A549 (cell line): ENCODE measurements around the gene XRN1. TPM values are rescaled to one million over a fixed set of nuclear protein-coding genes. Genes with fewer than 3 reads are reported as not detected.

Experiments used
- ATAC-seq, 2 experiments: fragments of 200-7000 bp in 1 of 2; fragments of >200 bp in 1 of 2; cut with Nextera tagmentation in 1 of 2; cut with Tn5 transposase in 1 of 2; 3 replicates each; pipeline versions ENCODE4 v1.8.0 to v1.9.1; 2018 to 2020; ENCODE audit warnings: mild to moderate bottlenecking in 1 of 2, moderate library complexity in 1 of 2
- CTCF ChIA-PET: fragments of 300-600 bp; sonication (Branson Sonifier 250); formaldehyde crosslinking; extraction: SDS; loops from one replicate; lab custom pipeline; 2021; ENCODE audit warnings: antibody characterized with exemption, inconsistent platforms; lab: Yijun Ruan, JAX
- POLR2A ChIA-PET: fragments of 350-600 bp; formaldehyde crosslinking; extraction: SDS; loops from one replicate; lab custom pipeline; 2021; ENCODE audit warnings: antibody characterized with exemption, inconsistent platforms; lab: Yijun Ruan, JAX
- DNase-seq, 2 experiments: peaks; one replicate each; pipeline versions ENCODE4 v3.0.0 to v3.0.0-alpha.2; 2011 to 2016; ENCODE audit warnings: low read depth in 1 of 2, low spot score in 1 of 2
- FAIRE-seq: peaks from 2 replicates; lab custom pipeline; 2011; peaks lifted over from hg19 to GRCh38; lab: Jason Lieb, UNC
- H3K27ac ChIP-seq, 2 experiments: fragments of >200 bp; sonication (Bioruptor Twin); formaldehyde crosslinking; 3 replicates each; pipeline ENCODE4 v1.5.1; 2016 to 2017
- H3K4me1 ChIP-seq: fragments of >200 bp; sonication (Bioruptor Twin); formaldehyde crosslinking; 3 replicates; pipeline ENCODE4 v1.6.1; 2016
- H3K4me2 ChIP-seq: fragments of >200 bp; sonication (Bioruptor Twin); formaldehyde crosslinking; 3 replicates; pipeline ENCODE4 v1.6.1; 2016
- H3K4me3 ChIP-seq: fragments of >200 bp; sonication (Bioruptor Twin); formaldehyde crosslinking; 3 replicates; pipeline ENCODE4 v1.5.1; 2016
- H3K9me3 ChIP-seq: fragments of >200 bp; sonication (Bioruptor Twin); formaldehyde crosslinking; 3 replicates; pipeline ENCODE4 v1.6.1; 2016
- BHLHE40 ChIP-seq: IDR thresholded peaks from 2 replicates; pipeline ENCODE4 v1.6.1; 2012; ENCODE audit warnings: low read depth, low read length, inconsistent platforms
- CBX2 ChIP-seq: fragments of 200-600 bp; sonication (generic); IDR thresholded peaks from 2 replicates; pipeline ENCODE4 v1.6.1; 2016; ENCODE audit warnings: low read depth, mild to moderate bottlenecking, borderline replicate concordance
- CBX8 ChIP-seq: fragments of 200-600 bp; sonication (generic); IDR thresholded peaks from 2 replicates; pipeline ENCODE4 v1.6.1; 2016
- CTCF ChIP-seq: fragments of >200 bp; sonication (Bioruptor Twin); formaldehyde crosslinking; IDR thresholded peaks from 3 replicates; pipeline ENCODE4 v1.5.1; 2016
- EHF ChIP-seq: fragments of 250-450 bp; sonication (Bioruptor Pico); IDR thresholded peaks from 2 replicates; pipeline ENCODE4 v1.5.0; 2020; ENCODE audit warnings: mild to moderate bottlenecking
- EHMT2 ChIP-seq: fragments of 200-600 bp; sonication (generic); IDR thresholded peaks from 2 replicates; pipeline ENCODE4 v1.6.1; 2016; ENCODE audit warnings: antibody characterized with exemption, low read depth, mild to moderate bottlenecking, moderate library complexity
- ELK1 ChIP-seq: fragments of 150-350 bp; IDR thresholded peaks from 2 replicates; pipeline ENCODE4 v1.6.1; 2014; ENCODE audit warnings: low read depth, mild to moderate bottlenecking, low read length
- FOSL2 ChIP-seq, 2 experiments: fragments of 450-650 bp in 1 of 2; fragments of >200 bp in 1 of 2; sonication (Bioruptor Twin) in 1 of 2; formaldehyde crosslinking; IDR thresholded peaks; 2 replicates each; pipeline versions ENCODE4 v1.5.0 to v1.6.1; 2016 to 2020; ENCODE audit warnings: mild to moderate bottlenecking in 1 of 2, moderate library complexity in 1 of 2
- HDAC2 ChIP-seq: fragments of 200-600 bp; sonication (generic); IDR thresholded peaks from 2 replicates; pipeline ENCODE4 v1.6.1; 2016
- KDM5A ChIP-seq: fragments of 200-600 bp; sonication (generic); IDR thresholded peaks from 2 replicates; pipeline ENCODE4 v1.6.1; 2016; ENCODE audit warnings: antibody characterized with exemption, mild to moderate bottlenecking
- NFE2L2 ChIP-seq: fragments of 150-350 bp; conservative IDR thresholded peaks from 2 replicates; pipeline ENCODE4 v1.6.1; 2014; ENCODE audit warnings: low read length
- NPAS2 ChIP-seq: fragments of 250-450 bp; sonication (Bioruptor Pico); IDR thresholded peaks from 2 replicates; pipeline ENCODE4 v1.8.0; 2022; ENCODE audit warnings: mild to moderate bottlenecking, moderate library complexity, borderline replicate concordance
- NR3C1 ChIP-seq: fragments of >200 bp; sonication (Bioruptor Twin); formaldehyde crosslinking; IDR thresholded peaks from 3 replicates; pipeline ENCODE4 v1.6.1; 2017
- POLR2A ChIP-seq: IDR thresholded peaks from 2 replicates; pipeline ENCODE4 v1.6.1; 2012; ENCODE audit warnings: mild to moderate bottlenecking, low read length
- REST ChIP-seq: fragments of 200-600 bp; sonication (generic); IDR thresholded peaks from 2 replicates; pipeline ENCODE4 v1.6.1; 2016; ENCODE audit warnings: antibody characterized with exemption, mild to moderate bottlenecking, moderate library complexity
- RNF2 ChIP-seq: fragments of 200-600 bp; sonication (generic); IDR thresholded peaks from 2 replicates; pipeline ENCODE4 v1.6.1; 2016; ENCODE audit warnings: low read depth, mild to moderate bottlenecking, antibody characterized with exemption, moderate library complexity, borderline replicate concordance
- TFCP2L1 ChIP-seq: fragments of 250-450 bp; sonication (Bioruptor Pico); IDR thresholded peaks from 2 replicates; pipeline ENCODE4 v1.5.0; 2021; ENCODE audit warnings: mild to moderate bottlenecking
- ZFP36 ChIP-seq: fragments of 450-650 bp; IDR thresholded peaks from 2 replicates; pipeline ENCODE4 v1.6.1; 2014; ENCODE audit warnings: borderline replicate concordance; ENCODE audit not compliant: partially characterized antibody
- WGBS: methylation state at CpG from one replicate; pipeline ENCODE4 v1.1.6; 2017; ENCODE audit errors: missing lambda C conversion rate; 5-methylcytosine and 5-hydroxymethylcytosine counted together
- polyA plus RNA-seq, 4 experiments: library from polyadenylated mRNA; depleted of rRNA in 3 of 4; stranded (reverse); fragments of >200 nt; fragmentation: RNase III in 1 of 4; extraction: RNeasy Plus Mini Kit Qiagen cat#74134 plus additional on column Dnase treatment in 1 of 4; gene quantifications; 2 replicates in 3 of 4; 3 replicates in 1 of 4; pipeline ENCODE4 v1.2.3, GENCODE V29; 2011 to 2017
- TF ChIP-seq, protein P1 (sequence below): fragments of >200 bp; sonication (Bioruptor Twin); formaldehyde crosslinking; IDR thresholded peaks from 3 replicates; pipeline ENCODE4 v1.6.1; 2016
- TF ChIP-seq, protein P2 (sequence below): IDR thresholded peaks from 2 replicates; pipeline ENCODE4 v1.6.1; 2012; ENCODE audit warnings: low read depth, borderline replicate concordance
- TF ChIP-seq, protein P3 (sequence below): fragments of 250-450 bp; sonication (Bioruptor Pico); IDR thresholded peaks from 2 replicates; pipeline ENCODE4 v1.5.0; 2021; ENCODE audit warnings: mild to moderate bottlenecking, moderate library complexity, borderline replicate concordance

XRN1 gene
- polyA plus RNA-seq, 2 of the 4 experiments (the other 2 are of a cell fraction), result 4.2 to 22.6 TPM

DNA sequence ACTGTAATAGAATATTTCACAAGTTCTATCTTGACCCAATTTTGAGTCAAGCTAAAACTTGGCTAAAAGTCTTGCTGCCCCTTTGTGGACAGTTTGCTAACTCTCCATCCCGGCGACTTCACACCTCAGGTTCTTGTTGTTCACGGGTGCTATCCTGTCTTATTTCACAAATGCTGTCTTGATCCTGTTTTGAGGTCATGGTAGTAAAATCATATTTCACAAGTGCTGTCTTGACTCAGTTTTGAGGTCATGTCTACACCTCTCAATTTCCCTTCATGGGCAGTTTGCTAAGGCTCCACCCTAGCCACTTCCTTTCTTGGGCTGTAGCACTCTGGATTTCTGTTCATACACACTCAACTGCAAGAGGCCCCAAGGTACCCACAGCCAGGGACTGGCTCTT lies 177.4 kb downstream of the XRN1 start:
- ATAC-seq, result no peak
- 90% methylated on average over 3 of the region's 3 CpGs for WGBS
- Histone ChIP-seq H3K4me2 (no peak overlapping the region), H3K4me1 (no peaks in the 10 kb centered on the region)
- no peak for TF ChIP-seq NFE2L2
- TF ChIP-seq, all 56 proteins: peak for 0
- ChIA-PET POLR2A (no interaction called here), CTCF (interaction anchor here (0.9 to 2.0 kb wide), 2 partner anchors 10 to 145 kb away, joined by 3 to 7 read pairs; no protein-coding TSS in a partner anchor)
- FAIRE-seq (no peak), DNase-seq (no peak)
- no peak overlapping the region for H3K4me3 ChIP-seq
- no peak overlapping the region for H3K27ac ChIP-seq
- H3K9me3 ChIP-seq, result 0 out of 3 replicates have a peak, but pooled peaks cover 2% of the 10 kb centered on the region

DNA sequence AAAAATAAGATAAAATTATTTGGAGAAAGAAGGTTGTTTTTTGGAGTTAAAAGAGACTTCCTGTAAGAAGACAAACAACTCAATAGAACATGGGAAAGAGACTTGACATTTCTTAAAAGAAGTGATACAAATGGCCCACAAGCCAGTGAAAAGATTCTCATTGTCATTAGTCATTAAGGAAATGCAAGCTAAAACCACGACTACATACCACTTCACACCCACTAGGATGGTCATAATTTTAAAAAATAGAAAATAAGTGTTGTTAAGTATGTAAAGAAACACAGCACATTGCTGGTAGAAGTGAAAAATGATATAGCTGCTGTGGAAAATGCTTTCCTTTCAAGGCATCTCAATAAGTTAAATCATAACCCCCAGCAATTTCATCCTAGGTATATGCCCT lies 178.1 kb downstream of the XRN1 start:
- DNase-seq, result no peak
- CTCF ChIA-PET, result interaction anchor here (2.0 kb wide), 1 partner anchor 144 kb away, joined by 7 read pairs; no protein-coding TSS in a partner anchor
- H3K4me1 ChIP-seq, result no peaks in the 10 kb centered on the region

More for the DNA sequence above, 178.1 kb downstream of the XRN1 start:
- Histone ChIP-seq H3K4me2 (no peak overlapping the region), H3K4me3 (no peak overlapping the region), H3K9me3 (0 out of 3 replicates have a peak, but pooled peaks cover 2% of the 10 kb centered on the region), H3K27ac (no peak overlapping the region)
- POLR2A ChIA-PET, result no interaction called here
- ATAC-seq, result no peak
- TF ChIP-seq EHMT2 (no peak), TFCP2L1 (no peak), CBX8 (no peak), NPAS2 (CRISPR knock-in tag) (no peak), BHLHE40 (no peak), FOSL2 (IDR thresholded peaks at IDR 0.05) (no peak), FOSL2 (CRISPR knock-in tag; IDR thresholded peaks at IDR 0.05) (no peak), HDAC2 (no peak), ZFP36 (no peak), CBX2 (no peak), CTCF (no peak), EHF (CRISPR knock-in tag) (no peak), RNF2 (no peak), REST (no peak), ELK1 (no peak), NR3C1 (no peak), KDM5A (no peak), POLR2A (no peak)
- TF ChIP-seq, protein P1, sequence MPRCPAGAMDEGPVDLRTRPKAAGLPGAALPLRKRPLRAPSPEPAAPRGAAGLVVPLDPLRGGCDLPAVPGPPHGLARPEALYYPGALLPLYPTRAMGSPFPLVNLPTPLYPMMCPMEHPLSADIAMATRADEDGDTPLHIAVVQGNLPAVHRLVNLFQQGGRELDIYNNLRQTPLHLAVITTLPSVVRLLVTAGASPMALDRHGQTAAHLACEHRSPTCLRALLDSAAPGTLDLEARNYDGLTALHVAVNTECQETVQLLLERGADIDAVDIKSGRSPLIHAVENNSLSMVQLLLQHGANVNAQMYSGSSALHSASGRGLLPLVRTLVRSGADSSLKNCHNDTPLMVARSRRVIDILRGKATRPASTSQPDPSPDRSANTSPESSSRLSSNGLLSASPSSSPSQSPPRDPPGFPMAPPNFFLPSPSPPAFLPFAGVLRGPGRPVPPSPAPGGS, result no peak
- TF ChIP-seq, protein P2, sequence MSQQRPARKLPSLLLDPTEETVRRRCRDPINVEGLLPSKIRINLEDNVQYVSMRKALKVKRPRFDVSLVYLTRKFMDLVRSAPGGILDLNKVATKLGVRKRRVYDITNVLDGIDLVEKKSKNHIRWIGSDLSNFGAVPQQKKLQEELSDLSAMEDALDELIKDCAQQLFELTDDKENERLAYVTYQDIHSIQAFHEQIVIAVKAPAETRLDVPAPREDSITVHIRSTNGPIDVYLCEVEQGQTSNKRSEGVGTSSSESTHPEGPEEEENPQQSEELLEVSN, result no peak
- TF ChIP-seq, protein P3, sequence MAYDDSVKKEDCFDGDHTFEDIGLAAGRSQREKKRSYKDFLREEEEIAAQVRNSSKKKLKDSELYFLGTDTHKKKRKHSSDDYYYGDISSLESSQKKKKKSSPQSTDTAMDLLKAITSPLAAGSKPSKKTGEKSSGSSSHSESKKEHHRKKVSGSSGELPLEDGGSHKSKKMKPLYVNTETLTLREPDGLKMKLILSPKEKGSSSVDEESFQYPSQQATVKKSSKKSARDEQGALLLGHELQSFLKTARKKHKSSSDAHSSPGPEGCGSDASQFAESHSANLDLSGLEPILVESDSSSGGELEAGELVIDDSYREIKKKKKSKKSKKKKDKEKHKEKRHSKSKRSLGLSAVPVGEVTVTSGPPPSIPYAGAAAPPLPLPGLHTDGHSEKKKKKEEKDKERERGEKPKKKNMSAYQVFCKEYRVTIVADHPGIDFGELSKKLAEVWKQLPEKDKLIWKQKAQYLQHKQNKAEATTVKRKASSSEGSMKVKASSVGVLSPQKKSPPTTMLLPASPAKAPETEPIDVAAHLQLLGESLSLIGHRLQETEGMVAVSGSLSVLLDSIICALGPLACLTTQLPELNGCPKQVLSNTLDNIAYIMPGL, result no peak
- no peak for FAIRE-seq
- 51% methylated on average over 1 of the region's 1 CpG for WGBS
